D721Med (cell line): ENCODE results near the gene ABHD8.
A peak's percentile ranks its signal among the peaks of the same experiment; 100 is the strongest.

Experiments
- DNase-seq: peaks from one replicate; pipeline ENCODE4 v3.0.0; 2011; ENCODE audit warnings: low spot score; ENCODE audit not compliant: insufficient read length
- FAIRE-seq: peaks from 2 replicates; lab custom pipeline; 2011; peaks lifted over from hg19 to GRCh38; lab: Jason Lieb, UNC
- CTCF ChIP-seq: IDR thresholded peaks from 2 replicates; pipeline ENCODE4 v1.5.1; 2012; ENCODE audit warnings: mild to moderate bottlenecking, control low read depth; ENCODE audit not compliant: insufficient read depth; ENCODE audit errors: missing control alignments

The ABHD8 gene

GRCh38 chr19:17303167-17303939, at the start of gene ABHD8:
TSS of gene ABHD8 (minus strand) at chr19:17303425. CDS start at chr19:17301616, 1,809 bp downstream.
- FAIRE-seq = no peak
- peak; percentile 78 for DNase-seq

GRCh38 chr19:17352608-17353280, 49.5 kb upstream of the ABHD8 start:
- DNase-seq (no peak), FAIRE-seq (no peak)
- TF ChIP-seq CTCF = no peak

More at GRCh38 chr19:17303167-17303939, at the start of gene ABHD8:
- no peak for TF ChIP-seq CTCF

GRCh38 chr19:17351815-17352435, 48.7 kb upstream of the ABHD8 start:
- TF ChIP-seq CTCF = no peak
- no peak for DNase-seq
- no peak for FAIRE-seq

- no peak for DNase-seq
- FAIRE-seq = no peak
- TF ChIP-seq CTCF = no peak
These were observed 45.5 kb upstream of the ABHD8 start for GRCh38 chr19:17348700-17349099.

- no peak for FAIRE-seq
- DNase-seq = no peak
- no peak for TF ChIP-seq CTCF
These were observed 44.7 kb upstream of the ABHD8 start for GRCh38 chr19:17347877-17348276.

GRCh38 chr19:17347361-17347760, 44.1 kb upstream of the ABHD8 start:
- no peak for FAIRE-seq
- TF ChIP-seq CTCF = no peak

More at GRCh38 chr19:17347361-17347760, 44.1 kb upstream of the ABHD8 start:
- no peak for DNase-seq
